Astrocyte of the spinal cord (primary cell): Measurements from ENCODE around the gene ZCCHC12.
"Not testable (repeated sequence)": the region's sequence is repeated elsewhere in the genome, so short reads cannot be mapped to it uniquely, and the experiment has no call there.

Source experiments
- DNase-seq: peaks from one replicate; pipeline ENCODE4 v3.0.0; 2011; ENCODE audit warnings: low read depth, low spot score
- H3K4me3 ChIP-seq: 2 replicates; pipeline ENCODE4 v1.5.1; 2011; ENCODE audit warnings: low read depth, mild to moderate bottlenecking, low read length, moderate library complexity
- CTCF ChIP-seq: IDR thresholded peaks from 2 replicates; pipeline ENCODE4 v1.5.1; 2012; ENCODE audit warnings: low read depth, mild to moderate bottlenecking, low read length, inconsistent platforms
- in situ Hi-C: cut with HindIII; loops from 2 replicates; pipeline ENCODE4 v1.10.0; 2017; ENCODE audit warnings: low sequenced_read_pairs

The ZCCHC12 gene

GRCh38 chrX:118807151-118808017 lies 16.2 kb upstream of the ZCCHC12 start:
- peak; percentile 64 for TF ChIP-seq CTCF
- in situ Hi-C loops = no loop called here
- H3K4me3 ChIP-seq = no peak overlapping the region
- peak; percentile 42 for DNase-seq

DNA sequence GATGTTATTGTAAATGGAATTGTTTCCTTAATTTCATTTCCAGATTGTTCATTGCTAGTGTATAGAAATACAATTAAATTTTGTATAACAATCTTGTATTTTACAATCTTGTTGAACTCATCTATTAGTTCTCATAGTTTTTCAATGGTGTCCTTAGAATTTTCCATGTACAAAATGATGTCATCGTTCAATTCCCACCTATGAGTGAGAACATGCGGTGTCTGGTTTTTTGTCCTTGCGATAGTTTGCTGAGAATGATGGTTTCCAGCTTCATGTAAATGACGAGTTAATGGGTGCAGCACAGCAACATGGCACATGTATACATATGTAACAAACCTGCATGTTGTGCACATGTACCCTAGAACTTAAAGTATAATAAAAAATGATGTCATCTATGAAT lies 6.4 kb upstream of the ZCCHC12 start:
- H3K4me3 ChIP-seq, DNase-seq, in situ Hi-C loops: not testable (repeated sequence)

DNA sequence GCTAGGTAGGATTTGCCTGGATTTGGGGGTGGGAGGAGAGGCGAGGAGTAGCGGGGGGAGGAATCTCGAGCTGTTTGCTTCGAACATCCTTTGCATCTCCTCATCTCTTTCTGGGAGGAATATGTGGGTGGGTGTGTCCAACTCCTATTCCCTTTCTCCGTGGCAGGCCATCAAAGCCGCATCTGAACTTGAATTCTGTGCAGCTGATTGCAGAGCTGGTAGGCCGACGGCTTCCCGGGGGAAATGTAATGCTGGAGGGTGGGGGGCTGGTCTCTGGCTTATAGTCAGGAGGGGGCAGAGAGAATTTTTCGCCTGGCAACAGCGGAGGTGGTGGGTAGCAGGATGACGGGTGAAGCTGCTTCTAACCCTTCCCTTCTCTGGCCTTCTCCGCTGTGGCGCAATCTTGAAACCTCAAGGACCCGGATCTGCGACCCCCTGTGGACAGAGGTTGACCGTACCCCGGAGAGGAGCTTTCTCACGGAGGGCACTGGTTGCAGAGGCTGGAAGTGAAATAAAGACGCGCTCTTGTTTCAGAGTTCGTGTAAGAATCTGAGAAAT lies 628 bp downstream of the ZCCHC12 start:
- peak overlapping the region; percentile 32 for H3K4me3 ChIP-seq
- TF ChIP-seq CTCF = no peak
- DNase-seq = no peak
- in situ Hi-C loops = no loop called here

DNA sequence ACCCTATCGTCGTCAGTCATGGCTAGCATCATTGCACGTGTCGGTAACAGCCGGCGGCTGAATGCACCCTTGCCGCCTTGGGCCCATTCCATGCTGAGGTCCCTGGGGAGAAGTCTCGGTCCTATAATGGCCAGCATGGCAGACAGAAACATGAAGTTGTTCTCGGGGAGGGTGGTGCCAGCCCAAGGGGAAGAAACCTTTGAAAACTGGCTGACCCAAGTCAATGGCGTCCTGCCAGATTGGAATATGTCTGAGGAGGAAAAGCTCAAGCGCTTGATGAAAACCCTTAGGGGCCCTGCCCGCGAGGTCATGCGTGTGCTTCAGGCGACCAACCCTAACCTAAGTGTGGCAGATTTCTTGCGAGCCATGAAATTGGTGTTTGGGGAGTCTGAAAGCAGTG lies 1.6 kb downstream of the ZCCHC12 start:
- DNase-seq = no peak
- in situ Hi-C loops = no loop called here
- no peak for TF ChIP-seq CTCF
- no peak overlapping the region for H3K4me3 ChIP-seq

DNA sequence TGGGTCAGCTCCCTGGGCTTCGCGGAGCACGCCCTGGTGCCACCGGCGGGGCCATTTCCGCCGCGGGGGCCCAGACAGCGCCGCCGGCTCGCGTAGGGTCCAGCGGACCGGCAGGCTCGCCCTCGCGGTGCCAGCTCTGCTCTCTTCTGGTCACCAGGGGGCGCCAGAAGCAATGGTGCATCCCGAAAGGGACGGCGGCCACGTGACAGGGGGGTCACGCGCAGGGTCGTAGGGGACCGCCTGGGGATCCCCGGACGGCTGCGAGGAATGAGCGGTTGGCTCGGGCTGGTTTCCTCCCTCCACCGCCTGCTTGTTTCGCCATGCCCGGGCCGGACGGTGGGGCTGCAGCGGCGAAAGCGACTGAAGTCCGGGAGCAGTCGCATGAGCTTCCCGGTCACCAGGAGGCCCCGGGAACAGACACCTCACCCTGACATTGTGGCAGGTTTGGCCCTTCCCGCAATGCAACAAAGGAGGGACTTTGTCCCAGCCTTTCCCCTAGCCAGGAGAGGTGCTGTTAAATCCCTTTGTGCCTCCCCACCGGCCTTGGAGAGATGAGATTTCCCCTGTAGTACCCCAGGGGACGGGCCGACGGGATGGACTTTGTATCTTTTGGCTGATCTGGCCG lies 15.8 kb downstream of the ZCCHC12 start:
- peak; percentile 60 for TF ChIP-seq CTCF
- DNase-seq = peak; percentile 31
- in situ Hi-C loops = no loop called here
- H3K4me3 ChIP-seq = peak overlapping the region; percentile 42

- peak; percentile 62 for TF ChIP-seq CTCF
- peak; percentile 52 for DNase-seq
- H3K4me3 ChIP-seq = no peak overlapping the region
- in situ Hi-C loops = no loop called here
Measured at GRCh38 chrX:118847676-118848075, 24.1 kb downstream of the ZCCHC12 start.

GRCh38 chrX:118853596-118853995 lies 30.0 kb downstream of the ZCCHC12 start:
- in situ Hi-C loops = no loop called here
- no peak for TF ChIP-seq CTCF
- no peak overlapping the region for H3K4me3 ChIP-seq
- no peak for DNase-seq
